ENCODE data around the gene NME3. TPM values are rescaled to one million over a fixed set of nuclear protein-coding genes. Genes with fewer than 3 reads are reported as not detected.
"Not testable (repeated sequence)": the region's sequence is repeated elsewhere in the genome, so short reads cannot be mapped to it uniquely, and the experiment has no call there.

The NME3 gene
- total and polyA plus RNA-seq, 2 donors (not counting 1 experiment from before 2014, with no cell fraction given) = 9.9 to 69.7 TPM

DNA sequence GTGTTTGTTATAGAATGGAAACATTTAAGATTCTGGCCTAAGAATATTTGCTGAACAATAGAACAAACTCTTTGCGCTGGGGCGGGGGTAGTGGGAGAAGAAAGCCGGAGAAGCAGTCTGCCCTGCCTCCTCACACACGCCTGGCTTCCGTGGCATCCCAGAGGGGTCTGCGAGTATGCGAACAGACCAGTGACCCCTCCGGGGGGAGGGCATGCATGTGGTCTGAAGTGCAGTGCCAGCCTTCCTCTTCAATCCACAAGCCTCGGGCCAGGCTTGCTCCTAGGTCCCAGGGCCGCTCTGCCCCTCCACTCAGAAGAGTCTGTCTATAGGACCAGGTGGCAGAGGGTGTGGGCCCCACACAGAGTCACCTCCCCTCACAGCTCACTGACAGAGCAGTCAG lies 36.3 kb upstream of the NME3 start:
- Histone ChIP-seq H4K20me1 (ENCODE audit: control insufficient read depth, extremely low read depth, insufficient read depth, low read length) (no peaks in the 10 kb centered on the region), H3K4me1 (ENCODE audit: control insufficient read depth, extremely low read depth, insufficient read depth, low read length) (no peaks in the 10 kb centered on the region), H3K27me3 (ENCODE audit: control insufficient read depth, insufficient read depth, low read length) (no peaks in the 10 kb centered on the region), H3K27ac (ENCODE audit: insufficient read depth, low read length) (no peak overlapping the region), H3K9me3 (ENCODE audit: control insufficient read depth, insufficient read depth, low read depth, low read length) (no peaks in the 10 kb centered on the region), H3K9ac (ENCODE audit: insufficient read depth, low read length) (no peak overlapping the region), H3K79me2 (ENCODE audit: control insufficient read depth, insufficient read depth, low read length) (no peaks in the 10 kb centered on the region), H3K36me3 (ENCODE audit: control insufficient read depth, insufficient read depth, low read length) (peaks cover 5% of the 10 kb centered on the region), H3K4me2 (ENCODE audit: extremely low read depth, insufficient read depth, low read length) (no peak overlapping the region), H2AFZ (ENCODE audit: low read length) (no peak overlapping the region), H3K4me3 (replicated peaks in 1 of 4; ENCODE audit: control extremely low read depth in 1 of 4, insufficient read depth in 1 of 4, low read depth in 3 of 4, low read length in 4 of 4) (no peak overlapping the region)
- TF ChIP-seq EZH2 (IDR thresholded peaks at IDR 0.05; ENCODE audit: low read length, missing control alignments) = no peak
- TF ChIP-seq, protein P1, sequence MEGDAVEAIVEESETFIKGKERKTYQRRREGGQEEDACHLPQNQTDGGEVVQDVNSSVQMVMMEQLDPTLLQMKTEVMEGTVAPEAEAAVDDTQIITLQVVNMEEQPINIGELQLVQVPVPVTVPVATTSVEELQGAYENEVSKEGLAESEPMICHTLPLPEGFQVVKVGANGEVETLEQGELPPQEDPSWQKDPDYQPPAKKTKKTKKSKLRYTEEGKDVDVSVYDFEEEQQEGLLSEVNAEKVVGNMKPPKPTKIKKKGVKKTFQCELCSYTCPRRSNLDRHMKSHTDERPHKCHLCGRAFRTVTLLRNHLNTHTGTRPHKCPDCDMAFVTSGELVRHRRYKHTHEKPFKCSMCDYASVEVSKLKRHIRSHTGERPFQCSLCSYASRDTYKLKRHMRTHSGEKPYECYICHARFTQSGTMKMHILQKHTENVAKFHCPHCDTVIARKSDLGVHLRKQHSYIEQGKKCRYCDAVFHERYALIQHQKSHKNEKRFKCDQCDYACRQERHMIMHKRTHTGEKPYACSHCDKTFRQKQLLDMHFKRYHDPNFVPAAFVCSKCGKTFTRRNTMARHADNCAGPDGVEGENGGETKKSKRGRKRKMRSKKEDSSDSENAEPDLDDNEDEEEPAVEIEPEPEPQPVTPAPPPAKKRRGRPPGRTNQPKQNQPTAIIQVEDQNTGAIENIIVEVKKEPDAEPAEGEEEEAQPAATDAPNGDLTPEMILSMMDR (conservative IDR thresholded peaks at IDR 0.05 in 1 of 2, IDR thresholded peaks at IDR 0.05 in 1 of 2; ENCODE audit: low read depth in 1 of 2, low read length in 2 of 2) = no peak
- no peak for DNase-seq (ENCODE audit: low read depth in 2 of 2)

DNA sequence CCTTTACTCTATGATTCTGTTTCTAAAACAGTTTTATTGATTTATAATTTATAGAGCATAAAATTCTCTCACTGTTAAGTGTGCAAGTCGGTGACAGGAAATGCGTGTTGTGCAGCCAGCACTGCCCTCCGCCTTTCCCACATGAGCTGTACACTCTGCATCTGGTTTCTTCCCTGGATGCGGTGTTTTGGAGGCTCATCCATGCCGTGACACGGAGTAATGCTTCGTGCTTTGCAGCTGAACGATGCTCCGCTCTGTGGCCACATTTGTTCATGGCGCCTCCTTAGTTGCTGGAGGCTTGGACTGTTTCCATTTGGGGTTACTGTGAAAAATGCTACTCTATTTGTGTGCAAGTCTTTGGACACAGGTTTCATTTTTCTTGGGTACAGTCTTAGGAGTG lies 29.4 kb upstream of the NME3 start:
- Histone ChIP-seq H3K36me3 (ENCODE audit: control insufficient read depth, insufficient read depth, low read length) (no peaks in the 10 kb centered on the region), H3K4me1 (ENCODE audit: control insufficient read depth, extremely low read depth, insufficient read depth, low read length) (no peaks in the 10 kb centered on the region), H3K27me3 (ENCODE audit: control insufficient read depth, insufficient read depth, low read length) (no peaks in the 10 kb centered on the region), H4K20me1 (ENCODE audit: control insufficient read depth, extremely low read depth, insufficient read depth, low read length) (no peaks in the 10 kb centered on the region), H3K4me2 (ENCODE audit: extremely low read depth, insufficient read depth, low read length) (no peak overlapping the region), H2AFZ (ENCODE audit: low read length) (no peak overlapping the region), H3K9ac (ENCODE audit: insufficient read depth, low read length) (no peak overlapping the region), H3K79me2 (ENCODE audit: control insufficient read depth, insufficient read depth, low read length) (no peaks in the 10 kb centered on the region), H3K27ac (ENCODE audit: insufficient read depth, low read length) (no peak overlapping the region), H3K9me3 (ENCODE audit: control insufficient read depth, insufficient read depth, low read depth, low read length) (no peaks in the 10 kb centered on the region), H3K4me3 (replicated peaks in 1 of 4; ENCODE audit: control extremely low read depth in 1 of 4, insufficient read depth in 1 of 4, low read depth in 3 of 4, low read length in 4 of 4) (no peak overlapping the region)
- DNase-seq (ENCODE audit: low read depth in 2 of 2) = no peak
- TF ChIP-seq EZH2 (IDR thresholded peaks at IDR 0.05; ENCODE audit: low read length, missing control alignments) = no peak
- TF ChIP-seq, protein P1 (conservative IDR thresholded peaks at IDR 0.05 in 1 of 2, IDR thresholded peaks at IDR 0.05 in 1 of 2; ENCODE audit: low read depth in 1 of 2, low read length in 2 of 2) = no peak

DNA sequence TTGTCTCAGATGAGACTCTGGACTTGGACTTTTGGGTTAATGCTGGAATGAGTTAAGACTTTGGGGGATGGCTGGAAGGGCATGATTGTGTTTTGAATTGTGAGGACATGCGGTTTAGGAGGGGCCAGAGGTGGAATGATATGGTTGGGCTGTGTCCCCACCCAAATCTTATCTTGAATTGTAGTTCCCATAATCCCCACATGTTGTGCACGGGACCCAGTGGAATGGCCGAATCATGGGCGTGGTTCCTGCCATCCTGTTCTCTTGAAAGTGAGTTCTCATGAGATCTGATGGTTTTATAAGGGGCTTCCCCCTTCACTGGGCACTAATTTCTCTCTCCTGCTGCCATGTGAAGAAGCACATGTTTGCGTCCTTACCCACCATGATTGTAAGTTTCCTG lies 27.9 kb upstream of the NME3 start:
- not testable (repeated sequence) for H3K27me3 ChIP-seq (ENCODE audit: control insufficient read depth, insufficient read depth, low read length); H4K20me1 ChIP-seq (ENCODE audit: control insufficient read depth, extremely low read depth, insufficient read depth, low read length); H3K36me3 ChIP-seq (ENCODE audit: control insufficient read depth, insufficient read depth, low read length); H3K79me2 ChIP-seq (ENCODE audit: control insufficient read depth, insufficient read depth, low read length); H3K9ac ChIP-seq (ENCODE audit: insufficient read depth, low read length); H3K27ac ChIP-seq (ENCODE audit: insufficient read depth, low read length); DNase-seq (ENCODE audit: low read depth in 2 of 2); H3K4me2 ChIP-seq (ENCODE audit: extremely low read depth, insufficient read depth, low read length); H3K4me1 ChIP-seq (ENCODE audit: control insufficient read depth, extremely low read depth, insufficient read depth, low read length); H3K9me3 ChIP-seq (ENCODE audit: control insufficient read depth, insufficient read depth, low read depth, low read length); H2AFZ ChIP-seq (ENCODE audit: low read length); H3K4me3 ChIP-seq (replicated peaks in 1 of 4; ENCODE audit: control extremely low read depth in 1 of 4, insufficient read depth in 1 of 4, low read depth in 3 of 4, low read length in 4 of 4)
